HEK293 (cell line): ENCODE data around the gene DLGAP5.

Experiments
- CTCF ChIA-PET: fragments of 350-600 bp; formaldehyde crosslinking; extraction: SDS; loops from one replicate; lab custom pipeline; 2021; ENCODE audit warnings: antibody characterized with exemption; lab: Yijun Ruan, JAX
- POLR2A ChIA-PET: fragments of 300-600 bp; formaldehyde crosslinking; extraction: SDS; loops from one replicate; lab custom pipeline; 2020; ENCODE audit warnings: antibody characterized with exemption, inconsistent platforms; lab: Yijun Ruan, JAX
- H3K27ac ChIP-seq: fragments of 200-500 bp; sonication (Bioruptor generic); 2 replicates; pipeline ENCODE4 v1.5.1; 2014; ENCODE audit warnings: low read depth, low read length, control low read depth, inconsistent platforms; ENCODE audit errors: extremely low read depth
- H3K36me3 ChIP-seq, 2 experiments: fragments of 200-500 bp in 1 of 2; sonication (Bioruptor generic) in 1 of 2; 1 replicate in 1 of 2; 2 replicates in 1 of 2; pipeline ENCODE4 v1.5.1; 2014 to 2017; ENCODE audit warnings: inconsistent platforms in 2 of 2, low read length in 2 of 2; ENCODE audit not compliant: control insufficient read depth in 2 of 2, insufficient read depth in 1 of 2
- H3K4me1 ChIP-seq: fragments of 200-500 bp; sonication (Bioruptor generic); 2 replicates; pipeline ENCODE4 v1.5.1; 2014; ENCODE audit warnings: mild to moderate bottlenecking, low read length, inconsistent platforms; ENCODE audit not compliant: control insufficient read depth, insufficient read depth
- H3K4me3 ChIP-seq: 2 replicates; pipeline ENCODE4 v1.5.1; 2011; ENCODE audit warnings: low read depth, mild to moderate bottlenecking, control low read depth, low read length, moderate library complexity
- H3K9me3 ChIP-seq: fragments of 200-500 bp; sonication (Bioruptor generic); 2 replicates; pipeline ENCODE4 v1.5.1; 2014; ENCODE audit warnings: low read depth, low read length, inconsistent platforms; ENCODE audit not compliant: control insufficient read depth, insufficient read depth
- CTCF ChIP-seq: fragments of 450-650 bp; formaldehyde crosslinking; IDR thresholded peaks from 2 replicates; pipeline ENCODE4 v1.5.1; 2016; ENCODE audit warnings: missing biosample characterization, missing genetic modification characterization
- HOXA7 ChIP-seq: sonication (generic); formaldehyde crosslinking; IDR thresholded peaks from 2 replicates; pipeline ENCODE4 v1.8.1; 2022; ENCODE audit warnings: missing genetic modification reagents, borderline replicate concordance
- KLF16 ChIP-seq: fragments of 450-650 bp; formaldehyde crosslinking; IDR thresholded peaks from 2 replicates; pipeline ENCODE4 v1.5.1; 2017; ENCODE audit warnings: missing biosample characterization, missing genetic modification characterization
- PRDM6 ChIP-seq: fragments of 450-650 bp; formaldehyde crosslinking; IDR thresholded peaks from 2 replicates; pipeline ENCODE4 v1.5.1; 2017; ENCODE audit warnings: missing biosample characterization, missing genetic modification characterization
- SCRT1 ChIP-seq: fragments of 450-650 bp; formaldehyde crosslinking; IDR thresholded peaks from 2 replicates; pipeline ENCODE4 v1.5.1; 2016; ENCODE audit warnings: missing biosample characterization, missing genetic modification characterization, borderline replicate concordance
- SCRT2 ChIP-seq: fragments of 450-650 bp; formaldehyde crosslinking; IDR thresholded peaks from 2 replicates; pipeline ENCODE4 v1.5.1; 2016; ENCODE audit warnings: missing biosample characterization, missing genetic modification characterization
- SP2 ChIP-seq: fragments of 450-650 bp; formaldehyde crosslinking; IDR thresholded peaks from 2 replicates; pipeline ENCODE4 v1.5.1; 2016; ENCODE audit warnings: missing biosample characterization, missing genetic modification characterization
- ZBTB10 ChIP-seq: fragments of 450-650 bp; formaldehyde crosslinking; IDR thresholded peaks from 2 replicates; pipeline ENCODE4 v1.5.1; 2016; ENCODE audit warnings: missing biosample characterization, missing genetic modification characterization
- ZBTB21 ChIP-seq: fragments of 450-650 bp; formaldehyde crosslinking; IDR thresholded peaks from 2 replicates; pipeline ENCODE4 v1.5.1; 2017; ENCODE audit warnings: missing biosample characterization, missing genetic modification characterization
- ZBTB48 ChIP-seq: fragments of 450-650 bp; formaldehyde crosslinking; IDR thresholded peaks from 2 replicates; pipeline ENCODE4 v1.5.1; 2016; ENCODE audit warnings: missing biosample characterization, missing genetic modification characterization
- ZBTB49 ChIP-seq: fragments of 450-650 bp; formaldehyde crosslinking; IDR thresholded peaks from 2 replicates; pipeline ENCODE4 v1.5.1; 2016; ENCODE audit warnings: missing biosample characterization, missing genetic modification characterization, low read depth
- ZFP3 ChIP-seq: fragments of 450-650 bp; formaldehyde crosslinking; IDR thresholded peaks from 2 replicates; pipeline ENCODE4 v1.5.1; 2016; ENCODE audit warnings: low read depth, missing biosample characterization, missing genetic modification characterization
- ZFP41 ChIP-seq: fragments of 450-650 bp; formaldehyde crosslinking; IDR thresholded peaks from 2 replicates; pipeline ENCODE4 v1.5.1; 2016; ENCODE audit warnings: missing biosample characterization, missing genetic modification characterization, borderline replicate concordance
- ZNF174 ChIP-seq: fragments of 450-650 bp; formaldehyde crosslinking; IDR thresholded peaks from 2 replicates; pipeline ENCODE4 v1.5.0; 2017; ENCODE audit warnings: missing biosample characterization, mild to moderate bottlenecking, missing genetic modification characterization
- ZNF184 ChIP-seq: fragments of 450-650 bp; IDR thresholded peaks from 2 replicates; pipeline ENCODE4 v1.5.1; 2018; ENCODE audit warnings: missing biosample characterization, mild to moderate bottlenecking, missing genetic modification characterization
- ZNF2 ChIP-seq: fragments of 450-650 bp; formaldehyde crosslinking; IDR thresholded peaks from 2 replicates; pipeline ENCODE4 v1.5.1; 2016; ENCODE audit warnings: missing biosample characterization, missing genetic modification characterization
- ZNF335 ChIP-seq: fragments of 450-650 bp; formaldehyde crosslinking; conservative IDR thresholded peaks from 2 replicates; pipeline ENCODE4 v1.5.1; 2016; ENCODE audit warnings: missing biosample characterization, missing genetic modification characterization
- ZNF350 ChIP-seq: fragments of 450-650 bp; formaldehyde crosslinking; IDR thresholded peaks from 2 replicates; pipeline ENCODE4 v1.5.0; 2017; ENCODE audit warnings: missing biosample characterization, mild to moderate bottlenecking, missing genetic modification characterization
- ZNF362 ChIP-seq: fragments of 450-650 bp; formaldehyde crosslinking; IDR thresholded peaks from 2 replicates; pipeline ENCODE4 v1.5.1; 2016; ENCODE audit warnings: missing biosample characterization, missing genetic modification characterization
- ZNF366 ChIP-seq: fragments of 450-650 bp; formaldehyde crosslinking; conservative IDR thresholded peaks from 2 replicates; pipeline ENCODE4 v1.5.1; 2016; ENCODE audit warnings: missing biosample characterization, missing genetic modification characterization
- ZNF433 ChIP-seq: fragments of 450-650 bp; formaldehyde crosslinking; IDR thresholded peaks from 2 replicates; pipeline ENCODE4 v1.5.1; 2016; ENCODE audit warnings: missing biosample characterization, missing genetic modification characterization, low read depth
- ZNF501 ChIP-seq: fragments of 450-650 bp; formaldehyde crosslinking; IDR thresholded peaks from 2 replicates; pipeline ENCODE4 v1.5.1; 2016; ENCODE audit warnings: missing biosample characterization, missing genetic modification characterization
- ZNF510 ChIP-seq: fragments of 450-650 bp; formaldehyde crosslinking; IDR thresholded peaks from 2 replicates; pipeline ENCODE4 v1.5.1; 2018; ENCODE audit warnings: mild to moderate bottlenecking, missing genetic modification characterization, missing biosample characterization; ENCODE audit not compliant: insufficient replicate concordance
- ZNF530 ChIP-seq: fragments of 450-650 bp; formaldehyde crosslinking; IDR thresholded peaks from 2 replicates; pipeline ENCODE4 v1.5.1; 2016; ENCODE audit warnings: low read depth, missing biosample characterization, missing genetic modification characterization
- ZNF610 ChIP-seq: fragments of 450-650 bp; formaldehyde crosslinking; IDR thresholded peaks from 2 replicates; pipeline ENCODE4 v1.5.1; 2016; ENCODE audit warnings: missing biosample characterization, missing genetic modification characterization, borderline replicate concordance
- ZNF660 ChIP-seq: fragments of 450-650 bp; IDR thresholded peaks from 2 replicates; pipeline ENCODE4 v1.5.1; 2018; ENCODE audit warnings: missing biosample characterization, mild to moderate bottlenecking, missing genetic modification characterization
- ZNF837 ChIP-seq: fragments of 450-650 bp; formaldehyde crosslinking; IDR thresholded peaks from 2 replicates; pipeline ENCODE4 v1.5.1; 2016; ENCODE audit warnings: missing biosample characterization, missing genetic modification characterization
- ZNF843 ChIP-seq: fragments of 450-650 bp; formaldehyde crosslinking; IDR thresholded peaks from 2 replicates; pipeline ENCODE4 v1.5.1; 2016; ENCODE audit warnings: missing biosample characterization, missing genetic modification characterization

Gene DLGAP5

GRCh38 chr14:55191203-55192053 is at the start of gene DLGAP5:
DLGAP5 (minus strand) TSS chr14:55191585; CDS start chr14:55189179, 2,406 bp downstream.
- Histone ChIP-seq H3K4me1 (no peaks in the 10 kb centered on the region), H3K36me3 (peaks cover 16 to 19% of the 10 kb centered on the region in 2 experiments), H3K9me3 (no peaks in the 10 kb centered on the region), H3K27ac (peak within 1 kb of the TSS; percentile 76), H3K4me3 (peak within 1 kb of the TSS; percentile 70)
- CTCF ChIA-PET: interaction anchor here (0.6 to 1.3 kb wide), 4 partner anchors 20 to 140 kb away, joined by 3 to 6 read pairs (median 4); no protein-coding TSS in a partner anchor
- POLR2A ChIA-PET: interaction anchor here (0.6 to 1.3 kb wide), 7 partner anchors 9 to 268 kb away, joined by 3 to 7 read pairs (median 3); no protein-coding TSS in a partner anchor
- TF ChIP-seq ZNF843 (tag by site-specific recombination): 0 out of 2 replicates have a peak, but pooled peaks have one; percentile 13
- peak; percentile 78 for TF ChIP-seq ZBTB10 (tag by site-specific recombination)
- peak; percentile 75 for TF ChIP-seq ZNF362
- TF ChIP-seq ZBTB48 (tag by site-specific recombination): peak; percentile 93
- no peak for TF ChIP-seq SCRT1 (tag by site-specific recombination)
- 0 out of 2 replicates have a peak, but pooled peaks have one; percentile 34 for TF ChIP-seq ZNF610 (tag by site-specific recombination)
- 0 out of 2 replicates have a peak, but pooled peaks have one; percentile 8 for TF ChIP-seq ZNF2 (tag by site-specific recombination)
- peak; percentile 33; the same call in 1 of the 2 replicates for TF ChIP-seq KLF16 (tag by site-specific recombination)
- TF ChIP-seq ZNF530: no peak
- no peak for TF ChIP-seq ZNF350 (tag by site-specific recombination)
- TF ChIP-seq ZNF510 (tag by site-specific recombination): no peak
- no peak for TF ChIP-seq ZBTB49 (tag by site-specific recombination)
- 0 out of 2 replicates have a peak, but pooled peaks have one; percentile 21 for TF ChIP-seq ZBTB21 (tag by site-specific recombination)
- TF ChIP-seq SP2 (tag by site-specific recombination): peak; percentile 97
- no peak for TF ChIP-seq ZNF433 (tag by site-specific recombination)
- no peak for TF ChIP-seq ZNF174 (tag by site-specific recombination)
- TF ChIP-seq ZNF366: peak; percentile 96
- no peak for TF ChIP-seq ZNF660 (tag by site-specific recombination)
- no peak for TF ChIP-seq PRDM6 (tag by site-specific recombination)
- no peak for TF ChIP-seq SCRT2 (tag by site-specific recombination)
- no peak for TF ChIP-seq ZNF837 (tag by site-specific recombination)
- peak; percentile 75 for TF ChIP-seq ZNF335 (tag by site-specific recombination)
- no peak for TF ChIP-seq ZFP3 (tag by site-specific recombination)
- TF ChIP-seq ZNF501 (tag by site-specific recombination): 0 out of 2 replicates have a peak, but pooled peaks have one; percentile 49
- no peak for TF ChIP-seq CTCF (tag by site-specific recombination)
- TF ChIP-seq ZNF184: no peak
- TF ChIP-seq HOXA7: no peak
- TF ChIP-seq ZFP41: no peak
